Ovary (tissue), 9 donors: ENCODE data around the gene YPEL1. TPM values are rescaled to one million over a fixed set of nuclear protein-coding genes. Genes with fewer than 3 reads are reported as not detected.

Experiments used
- DNase-seq, 5 donors: peaks; one replicate each; pipeline ENCODE4 v3.0.0-alpha.2; 2019 to 2020
- H3K27ac ChIP-seq, 2 donors: fragments of 200-600 bp; one replicate each; pipeline versions ENCODE4 v1.5.1 to v1.8.0; 2019 to 2022
- H3K27me3 ChIP-seq: fragments of 200-600 bp; one replicate; pipeline ENCODE4 v1.8.0; 2022
- H3K36me3 ChIP-seq: fragments of 200-600 bp; sonication (generic); one replicate; pipeline ENCODE4 v1.5.1; 2019
- H3K4me1 ChIP-seq: one replicate; pipeline ENCODE4 v1.8.1; 2013; ENCODE audit warnings: mild to moderate bottlenecking, moderate library complexity; ENCODE audit not compliant: insufficient read depth
- H3K4me3 ChIP-seq: fragments of 200-600 bp; sonication (generic); one replicate; pipeline ENCODE4 v1.5.1; 2017
- H3K9me3 ChIP-seq, 2 donors: fragments of 200-600 bp in 1 of 2; sonication (generic) in 1 of 2; one replicate each; pipeline versions ENCODE4 v1.5.1 to v1.8.1; 2013 to 2019; ENCODE audit warnings: mild to moderate bottlenecking in 1 of 2, moderate library complexity in 1 of 2
- CTCF ChIP-seq, 3 donors: fragments of 450-650 bp in 2 of 3; fragments of 200-600 bp in 1 of 3; IDR thresholded peaks; one replicate each; pipeline versions ENCODE4 v1.5.1 to v1.8.0; 2016 to 2022; ENCODE audit warnings: antibody characterized with exemption in 3 of 3, mild to moderate bottlenecking in 1 of 3
- EP300 ChIP-seq: sonication (generic); formaldehyde crosslinking; IDR thresholded peaks from one replicate; pipeline ENCODE4 v1.6.1; 2017; ENCODE audit warnings: antibody characterized with exemption
- POLR2A ChIP-seq: fragments of 450-650 bp; IDR thresholded peaks from one replicate; pipeline ENCODE4 v1.6.1; 2017; ENCODE audit warnings: antibody characterized with exemption, mild to moderate bottlenecking, moderate library complexity
- WGBS, 3 donors: extraction: QIAGEN DNeasy Blood & Tissue Kit in 1 of 3; methylation state at CpG; one replicate each; pipeline versions ENCODE4 v1.1.5 to v1.1.7; 2013 to 2017; 5-methylcytosine and 5-hydroxymethylcytosine counted together
- intact Hi-C, 4 donors: fragments of 100-400 bp; cut with DNase I; formaldehyde crosslinking; loops; one replicate each; pipeline versions ENCODE4 v1.11.0 to v1.15.1; 2022 to 2023
- polyA plus RNA-seq, 2 donors: library from polyadenylated mRNA; stranded (reverse); fragments of 200-250 nt in 1 of 2; fragments of 350-450 nt in 1 of 2; fragmentation: Illumina TruSeq in 1 of 2; extraction: RNeasy Lipid Tissue Mini Kit (QIAGEN cat#74804) in 1 of 2; gene quantifications; one replicate each; pipeline ENCODE4 v1.2.3, GENCODE V29; 2013 to 2014
- total RNA-seq, 7 donors: library from RNA; depleted of rRNA in 2 of 7; stranded (reverse); fragments of >200 nt in 2 of 7; fragmentation: NEBNext Ultra II Directional in 3 of 7; extraction: Animal tissue kit (Norgen Biotek cat#: 25700) in 3 of 7; gene quantifications; one replicate each; pipeline versions ENCODE4 v1.1.0 to v1.2.4, GENCODE V29; 2016 to 2023
- donor health status: DM: no; HTN: no; CAD: no; lungs with moderate emphysema.
- donor health status: DM: no; HTN: no; CAD: no.
- donor health status: Bipolar disorder and iron deficiency.
- donor health status: DM: yes; HTN: yes; CAD: no.
- donor health status: DM: no; HTN: no; CAD: no.
- donor health status: DM: yes; HTN: yes; CAD: no.

The YPEL1 gene
- total and polyA plus RNA-seq, 9 donors, result 2.9 to 11.4 (median 8.5) TPM

- intact Hi-C loops, result no loop called here
- no peak for TF ChIP-seq POLR2A
- TF ChIP-seq EP300, result no peak
- no peak for TF ChIP-seq CTCF (IDR thresholded peaks at IDR 0.05)
- no peaks in the 10 kb centered on the region for H3K36me3 ChIP-seq
- no peaks in the 10 kb centered on the region for H3K9me3 ChIP-seq
- peaks cover 24% of the 10 kb centered on the region for H3K4me1 ChIP-seq
- no peak overlapping the region for H3K4me3 ChIP-seq
- no peak for DNase-seq
- no peak overlapping the region for H3K27ac ChIP-seq
- H3K27me3 ChIP-seq, result no peaks in the 10 kb centered on the region
- 12 to 27% (median 18%) methylated on average over 5 of the region's 5 CpGs for WGBS, 3 donors
These were observed 20.3 kb upstream of the YPEL1 start for GRCh38 chr22:21755851-21756284.

GRCh38 chr22:21754523-21754922 lies 18.9 kb upstream of the YPEL1 start:
- WGBS, 3 donors, result 7 to 15% (median 9%) methylated on average over 7 of the region's 7 CpGs
- intact Hi-C loops, result no loop called here
- peaks cover 24% of the 10 kb centered on the region for H3K4me1 ChIP-seq
- TF ChIP-seq CTCF (IDR thresholded peaks at IDR 0.05) (no peak), EP300 (no peak), POLR2A (no peak)
- DNase-seq, result peak; percentile 42 to 69 (median 53)
- no peaks in the 10 kb centered on the region for H3K36me3 ChIP-seq
- H3K27ac ChIP-seq, result no peak overlapping the region
- H3K4me3 ChIP-seq, result no peak overlapping the region
- no peaks in the 10 kb centered on the region for H3K27me3 ChIP-seq
- no peaks in the 10 kb centered on the region for H3K9me3 ChIP-seq

GRCh38 chr22:21753374-21754111 lies 17.9 kb upstream of the YPEL1 start:
- no peak for DNase-seq
- intact Hi-C loops, result no loop called here
- WGBS, 3 donors, result 63 to 71% (median 69%) methylated on average over 14 of the region's 14 CpGs
- Histone ChIP-seq H3K4me1 (peaks cover 17% of the 10 kb centered on the region), H3K27ac (no peak overlapping the region), H3K36me3 (no peaks in the 10 kb centered on the region), H3K4me3 (no peak overlapping the region), H3K9me3 (no peaks in the 10 kb centered on the region), H3K27me3 (no peaks in the 10 kb centered on the region)
- TF ChIP-seq POLR2A (no peak), CTCF (IDR thresholded peaks at IDR 0.05) (no peak), EP300 (no peak)

GRCh38 chr22:21752276-21752675 lies 16.7 kb upstream of the YPEL1 start:
- WGBS, 3 donors, result 77 to 80% (median 80%) methylated on average over 4 of the region's 4 CpGs
- no peaks in the 10 kb centered on the region for H3K36me3 ChIP-seq
- intact Hi-C loops, result no loop called here
- TF ChIP-seq CTCF (IDR thresholded peaks at IDR 0.05), result no peak
- TF ChIP-seq POLR2A, result no peak
- no peak for TF ChIP-seq EP300
- no peak overlapping the region for H3K4me3 ChIP-seq
- no peak for DNase-seq
- H3K27ac ChIP-seq, result no peak overlapping the region
- no peaks in the 10 kb centered on the region for H3K27me3 ChIP-seq
- peaks cover 14% of the 10 kb centered on the region for H3K4me1 ChIP-seq
- H3K9me3 ChIP-seq, result no peaks in the 10 kb centered on the region
